VCaP (cell line): ENCODE results near the gene FGD4.

Experiments
- H3K27ac ChIP-seq: fragments of 450-650 bp; 2 replicates; pipeline ENCODE4 v1.5.1; 2017
- CTCF ChIP-seq: fragments of 450-650 bp; conservative IDR thresholded peaks from 2 replicates; pipeline ENCODE4 v1.5.1; 2017; ENCODE audit warnings: mild to moderate bottlenecking, moderate library complexity

Gene FGD4

GRCh38 chr12:32431025-32431424 is 31.7 kb downstream of the FGD4 start:
- no peak overlapping the region for H3K27ac ChIP-seq
- no peak for TF ChIP-seq CTCF

- no peak overlapping the region for H3K27ac ChIP-seq
- TF ChIP-seq CTCF, result no peak
Measured at GRCh38 chr12:32435921-32436705, 36.8 kb downstream of the FGD4 start.

- no peak overlapping the region for H3K27ac ChIP-seq
- TF ChIP-seq CTCF, result no peak
Measured at GRCh38 chr12:32437095-32437515, 37.7 kb downstream of the FGD4 start.

- TF ChIP-seq CTCF, result no peak
- H3K27ac ChIP-seq, result no peak overlapping the region
Measured at GRCh38 chr12:32440120-32440865, 40.9 kb downstream of the FGD4 start.

- no peak for TF ChIP-seq CTCF
- H3K27ac ChIP-seq, result no peak overlapping the region
Measured at GRCh38 chr12:32443491-32443890, 44.1 kb downstream of the FGD4 start.

- no peak for TF ChIP-seq CTCF
- H3K27ac ChIP-seq, result no peak overlapping the region
Measured at GRCh38 chr12:32444895-32445294, 45.5 kb downstream of the FGD4 start.

- no peak for TF ChIP-seq CTCF
- no peak overlapping the region for H3K27ac ChIP-seq
Measured at GRCh38 chr12:32445356-32445755, 46.0 kb downstream of the FGD4 start.
